Activated CD8-positive, alpha-beta T cell treated with anti-CD3 and anti-CD28 coated beads, Interleukin-2, amount 10 ng/mL, durations not matched to agents 7 days and 5 days (primary cell): ENCODE results near the gene PIP4K2A. TPM values are rescaled to one million over a fixed set of nuclear protein-coding genes. Genes with fewer than 3 reads are reported as not detected.

Source experiments
- ATAC-seq: fragments of 150-1000 bp; cut with Tn5 transposase; one replicate; pipeline ENCODE4 v1.10.0; 2021; ENCODE audit warnings: moderate library complexity
- CTCF ChIA-PET: fragments of 350-600 bp; sonication (Branson Sonifier 250); formaldehyde crosslinking; loops from one replicate; lab custom pipeline; 2021; ENCODE audit warnings: antibody characterized with exemption; lab: Charles Lee
- POLR2A ChIA-PET: fragments of 350-600 bp; sonication (Branson Sonifier 250); formaldehyde crosslinking; loops from one replicate; lab custom pipeline; 2021; ENCODE audit warnings: antibody characterized with exemption; lab: Charles Lee
- DNase-seq: peaks from one replicate; pipeline ENCODE4 v3.0.0-alpha.2; 2020
- H3K27ac Mint-ChIP-seq: one replicate; pipeline ENCODE4 v1.8.0; 2021; ENCODE audit warnings: mild to moderate bottlenecking, mixed read lengths
- H3K27me3 Mint-ChIP-seq: one replicate; pipeline ENCODE4 v1.8.0; 2021; ENCODE audit warnings: low read depth, mixed read lengths
- H3K36me3 Mint-ChIP-seq: one replicate; pipeline ENCODE4 v1.8.0; 2021; ENCODE audit warnings: low read depth, mixed read lengths
- H3K4me1 Mint-ChIP-seq: one replicate; pipeline ENCODE4 v1.8.0; 2021; ENCODE audit warnings: low read depth, mixed read lengths
- H3K4me3 Mint-ChIP-seq: one replicate; pipeline ENCODE4 v1.8.0; 2021; ENCODE audit warnings: mild to moderate bottlenecking, mixed read lengths
- H3K9me3 Mint-ChIP-seq: one replicate; pipeline ENCODE4 v1.8.0; 2022; ENCODE audit warnings: mixed read lengths; ENCODE audit not compliant: insufficient read depth
- total RNA-seq, 2 experiments: library from RNA; stranded (reverse); gene quantifications; one replicate each; pipeline ENCODE4 v1.2.3, GENCODE V29; 2021

PIP4K2A gene
- total RNA-seq, 2 experiments from 2014 or later, result 154 to 164 TPM

GRCh38 chr10:22611425-22612115, 102.8 kb downstream of the PIP4K2A start:
- ChIA-PET POLR2A (interaction anchor here (0.9 to 2.4 kb wide), 8 partner anchors 10 to 102 kb away, joined by 3 to 13 read pairs (median 6); no protein-coding TSS in a partner anchor), CTCF (interaction anchor here (0.7 to 4.8 kb wide), 22 partner anchors 10 to 618 kb away, joined by 3 to 32 read pairs (median 4); partner anchors contain the start of gene PIP4K2A)
- Mint-ChIP-seq H3K4me3 (peak overlapping the region; percentile 70), H3K4me1 (peaks cover 95% of the 10 kb centered on the region), H3K9me3 (no peaks in the 10 kb centered on the region), H3K27ac (peak overlapping the region; percentile 90), H3K27me3 (no peaks in the 10 kb centered on the region), H3K36me3 (peaks cover 62% of the 10 kb centered on the region)
- peak; percentile 88 for DNase-seq
- peak; percentile 92 for ATAC-seq

- ChIA-PET POLR2A (interaction anchor here (0.6 to 2.4 kb wide), 8 partner anchors 10 to 271 kb away, joined by 3 to 13 read pairs (median 4); no protein-coding TSS in a partner anchor), CTCF (interaction anchor here (0.7 to 4.8 kb wide), 17 partner anchors 9 to 617 kb away, joined by 3 to 32 read pairs (median 4); partner anchors contain the start of gene PIP4K2A)
- DNase-seq (no peak), ATAC-seq (no peak)
- H3K27me3 Mint-ChIP-seq, result no peaks in the 10 kb centered on the region
- H3K4me1 Mint-ChIP-seq, result peaks cover 94% of the 10 kb centered on the region
- peak overlapping the region; percentile 90 for H3K27ac Mint-ChIP-seq
- peak overlapping the region; percentile 70 for H3K4me3 Mint-ChIP-seq
- peaks cover 63% of the 10 kb centered on the region for H3K36me3 Mint-ChIP-seq
- H3K9me3 Mint-ChIP-seq, result no peaks in the 10 kb centered on the region
Observed at GRCh38 chr10:22610610-22611009, 103.8 kb downstream of the PIP4K2A start.

GRCh38 chr10:22609719-22610465, 104.5 kb downstream of the PIP4K2A start:
- POLR2A ChIA-PET, result interaction anchor here (0.6 to 2.4 kb wide), 5 partner anchors 39 to 270 kb away, joined by 3 to 13 read pairs (median 4); no protein-coding TSS in a partner anchor
- ATAC-seq (no peak), DNase-seq (no peak)
- H3K4me3 Mint-ChIP-seq, result peak overlapping the region; percentile 32
- H3K27me3 Mint-ChIP-seq, result no peaks in the 10 kb centered on the region
- H3K9me3 Mint-ChIP-seq, result no peaks in the 10 kb centered on the region
- peak overlapping the region; percentile 90 for H3K27ac Mint-ChIP-seq
- H3K4me1 Mint-ChIP-seq, result peaks cover 94% of the 10 kb centered on the region
- peaks cover 66% of the 10 kb centered on the region for H3K36me3 Mint-ChIP-seq
- CTCF ChIA-PET, result interaction anchor here (0.7 to 4.8 kb wide), 10 partner anchors 11 to 616 kb away, joined by 3 to 32 read pairs (median 6); partner anchors contain the start of gene PIP4K2A

GRCh38 chr10:22609251-22609650, 105.1 kb downstream of the PIP4K2A start:
- DNase-seq (no peak), ATAC-seq (no peak)
- no peaks in the 10 kb centered on the region for H3K9me3 Mint-ChIP-seq
- peaks cover 94% of the 10 kb centered on the region for H3K4me1 Mint-ChIP-seq
- no peak overlapping the region for H3K4me3 Mint-ChIP-seq
- H3K27me3 Mint-ChIP-seq, result no peaks in the 10 kb centered on the region
- ChIA-PET POLR2A (interaction anchor here (1.8 kb wide), 1 partner anchor 15 kb away, joined by 7 read pairs; no protein-coding TSS in a partner anchor), CTCF (interaction anchor here (3.6 to 4.8 kb wide), 2 partner anchors 11 to 21 kb away, joined by 20 to 32 read pairs; no protein-coding TSS in a partner anchor)
- H3K36me3 Mint-ChIP-seq, result peaks cover 73% of the 10 kb centered on the region
- H3K27ac Mint-ChIP-seq, result peak overlapping the region; percentile 54

- ChIA-PET CTCF (interaction anchor here (1.0 kb wide), 2 partner anchors 33 to 49 kb away, joined by 3 read pairs; no protein-coding TSS in a partner anchor), POLR2A (no interaction called here)
- no peak for ATAC-seq
- H3K27me3 Mint-ChIP-seq, result no peaks in the 10 kb centered on the region
- H3K36me3 Mint-ChIP-seq, result peaks cover 70% of the 10 kb centered on the region
- H3K27ac Mint-ChIP-seq, result peak overlapping the region; percentile 84
- H3K9me3 Mint-ChIP-seq, result no peaks in the 10 kb centered on the region
- no peak for DNase-seq
- peaks cover 87% of the 10 kb centered on the region for H3K4me1 Mint-ChIP-seq
- H3K4me3 Mint-ChIP-seq, result peak overlapping the region; percentile 50
Observed at GRCh38 chr10:22607261-22607660, 107.1 kb downstream of the PIP4K2A start.

GRCh38 chr10:22606164-22606614, 108.2 kb downstream of the PIP4K2A start:
- H3K27ac Mint-ChIP-seq, result peak overlapping the region; percentile 86
- peaks cover 86% of the 10 kb centered on the region for H3K4me1 Mint-ChIP-seq
- DNase-seq (peak; percentile 68), ATAC-seq (peak; percentile 65)
- ChIA-PET CTCF (interaction anchor here (0.8 to 1.2 kb wide), 4 partner anchors 9 to 60 kb away, joined by 3 to 6 read pairs (median 4); no protein-coding TSS in a partner anchor), POLR2A (no interaction called here)
- no peaks in the 10 kb centered on the region for H3K27me3 Mint-ChIP-seq
- H3K4me3 Mint-ChIP-seq, result peak overlapping the region; percentile 55
- H3K36me3 Mint-ChIP-seq, result peaks cover 78% of the 10 kb centered on the region
- H3K9me3 Mint-ChIP-seq, result no peaks in the 10 kb centered on the region

- Mint-ChIP-seq H3K36me3 (peaks cover 79% of the 10 kb centered on the region), H3K9me3 (no peaks in the 10 kb centered on the region), H3K4me3 (peak overlapping the region; percentile 45), H3K4me1 (peaks cover 86% of the 10 kb centered on the region), H3K27ac (peak overlapping the region; percentile 77), H3K27me3 (no peaks in the 10 kb centered on the region)
- ChIA-PET POLR2A (interaction anchor here (0.6 to 0.7 kb wide), 3 partner anchors 73 to 604 kb away, joined by 3 read pairs; no protein-coding TSS in a partner anchor), CTCF (interaction anchor here (1.2 to 1.5 kb wide), 3 partner anchors 13 to 32 kb away, joined by 4 to 6 read pairs (median 4); no protein-coding TSS in a partner anchor)
- ATAC-seq (no peak), DNase-seq (no peak)
Observed at GRCh38 chr10:22605168-22605567, 109.2 kb downstream of the PIP4K2A start.

- Mint-ChIP-seq H3K9me3 (no peaks in the 10 kb centered on the region), H3K4me1 (peaks cover 86% of the 10 kb centered on the region), H3K27ac (peak overlapping the region; percentile 6), H3K27me3 (no peaks in the 10 kb centered on the region), H3K4me3 (no peak overlapping the region), H3K36me3 (peaks cover 79% of the 10 kb centered on the region)
- CTCF ChIA-PET, result interaction anchor here (0.6 to 1.5 kb wide), 6 partner anchors 12 to 51 kb away, joined by 3 to 6 read pairs (median 4); no protein-coding TSS in a partner anchor
- DNase-seq (no peak), ATAC-seq (no peak)
- POLR2A ChIA-PET, result interaction anchor here (0.7 kb wide), 1 partner anchor 603 kb away, joined by 3 read pairs; no protein-coding TSS in a partner anchor
Observed at GRCh38 chr10:22604344-22605126, 109.8 kb downstream of the PIP4K2A start.

GRCh38 chr10:22603581-22603980, 110.8 kb downstream of the PIP4K2A start:
- ChIA-PET POLR2A (no interaction called here), CTCF (no interaction called here)
- no peak overlapping the region for H3K4me3 Mint-ChIP-seq
- H3K36me3 Mint-ChIP-seq, result peaks cover 76% of the 10 kb centered on the region
- H3K27me3 Mint-ChIP-seq, result no peaks in the 10 kb centered on the region
- H3K27ac Mint-ChIP-seq, result no peak overlapping the region
- DNase-seq (no peak), ATAC-seq (no peak)
- peaks cover 86% of the 10 kb centered on the region for H3K4me1 Mint-ChIP-seq
- H3K9me3 Mint-ChIP-seq, result no peaks in the 10 kb centered on the region

- Mint-ChIP-seq H3K4me1 (peaks cover 89% of the 10 kb centered on the region), H3K36me3 (peaks cover 76% of the 10 kb centered on the region), H3K4me3 (peak overlapping the region; percentile 30), H3K9me3 (no peaks in the 10 kb centered on the region), H3K27me3 (no peaks in the 10 kb centered on the region), H3K27ac (peak overlapping the region; percentile 89)
- ATAC-seq (no peak), DNase-seq (no peak)
- POLR2A ChIA-PET, result interaction anchor here (1.2 to 1.3 kb wide), 2 partner anchors 10 to 112 kb away, joined by 3 to 6 read pairs; partner anchors contain the start of gene PIP4K2A
- CTCF ChIA-PET, result interaction anchor here (0.6 to 1.6 kb wide), 4 partner anchors 10 to 387 kb away, joined by 3 to 7 read pairs (median 4); partner anchors contain the start of gene COMMD3
Observed at GRCh38 chr10:22601618-22602017, 112.8 kb downstream of the PIP4K2A start.
